Lower leg skin (tissue), 3 donors: ENCODE data around the gene TRMT1.

Experiments used
- POLR2A ChIP-seq, 2 donors: fragments of 450-650 bp; IDR thresholded peaks; one replicate each; pipeline ENCODE4 v1.6.1; 2016 to 2017; ENCODE audit warnings: antibody characterized with exemption in 2 of 2, mild to moderate bottlenecking in 1 of 2, moderate library complexity in 1 of 2
- TF ChIP-seq, protein P1 (sequence below), 3 donors: fragments of 450-650 bp; IDR thresholded peaks; one replicate each; pipeline ENCODE4 v1.5.1; 2016; ENCODE audit warnings: antibody characterized with exemption in 3 of 3, mild to moderate bottlenecking in 3 of 3, moderate library complexity in 2 of 3

DNA sequence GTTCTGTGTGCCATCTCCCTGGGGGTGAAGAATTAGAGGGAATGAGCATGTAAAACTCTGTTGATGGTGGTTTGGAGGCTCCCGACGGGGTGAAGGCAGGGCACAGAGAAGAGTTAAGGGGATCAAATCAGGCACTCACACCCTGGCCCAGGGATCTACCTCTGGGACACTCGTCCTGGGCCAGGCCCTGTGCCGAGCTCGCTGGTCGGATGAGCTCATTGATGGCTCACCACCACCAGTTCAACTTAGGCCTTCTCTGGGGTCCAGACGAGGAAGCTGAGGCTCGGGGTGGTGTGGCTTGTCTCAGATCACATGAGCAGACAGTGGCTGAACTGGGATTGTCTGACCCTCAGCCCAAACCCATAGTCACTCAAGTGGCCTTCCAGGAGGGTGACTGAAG, 3.1 kb upstream of the TRMT1 start:
- TF ChIP-seq POLR2A (IDR thresholded peaks at IDR 0.05), result no peak
- TF ChIP-seq, protein P1, sequence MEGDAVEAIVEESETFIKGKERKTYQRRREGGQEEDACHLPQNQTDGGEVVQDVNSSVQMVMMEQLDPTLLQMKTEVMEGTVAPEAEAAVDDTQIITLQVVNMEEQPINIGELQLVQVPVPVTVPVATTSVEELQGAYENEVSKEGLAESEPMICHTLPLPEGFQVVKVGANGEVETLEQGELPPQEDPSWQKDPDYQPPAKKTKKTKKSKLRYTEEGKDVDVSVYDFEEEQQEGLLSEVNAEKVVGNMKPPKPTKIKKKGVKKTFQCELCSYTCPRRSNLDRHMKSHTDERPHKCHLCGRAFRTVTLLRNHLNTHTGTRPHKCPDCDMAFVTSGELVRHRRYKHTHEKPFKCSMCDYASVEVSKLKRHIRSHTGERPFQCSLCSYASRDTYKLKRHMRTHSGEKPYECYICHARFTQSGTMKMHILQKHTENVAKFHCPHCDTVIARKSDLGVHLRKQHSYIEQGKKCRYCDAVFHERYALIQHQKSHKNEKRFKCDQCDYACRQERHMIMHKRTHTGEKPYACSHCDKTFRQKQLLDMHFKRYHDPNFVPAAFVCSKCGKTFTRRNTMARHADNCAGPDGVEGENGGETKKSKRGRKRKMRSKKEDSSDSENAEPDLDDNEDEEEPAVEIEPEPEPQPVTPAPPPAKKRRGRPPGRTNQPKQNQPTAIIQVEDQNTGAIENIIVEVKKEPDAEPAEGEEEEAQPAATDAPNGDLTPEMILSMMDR (IDR thresholded peaks at IDR 0.05), result no peak
